Gastroesophageal sphincter (tissue), 4 donors: Measurements from ENCODE around the gene WFDC12. TPM values are rescaled to one million over a fixed set of nuclear protein-coding genes. Genes with fewer than 3 reads are reported as not detected.

Experiments
- ATAC-seq: fragments of 150-250 bp; one replicate; pipeline ENCODE4 v1.9.1; 2016; ENCODE audit warnings: mild to moderate bottlenecking, moderate library complexity
- H3K27ac ChIP-seq, 4 donors: fragments of 200-600 bp; sonication (generic) in 3 of 4; 1 replicate in 3 of 4; 2 replicates in 1 of 4; pipeline ENCODE4 v1.5.1; 2016 to 2019
- H3K27me3 ChIP-seq: fragments of 200-600 bp; sonication (generic); one replicate; pipeline ENCODE4 v1.5.1; 2019
- H3K36me3 ChIP-seq, 2 donors: fragments of 200-600 bp; sonication (generic); one replicate each; pipeline ENCODE4 v1.5.1; 2019; ENCODE audit warnings: control low read depth in 1 of 2
- H3K4me1 ChIP-seq, 3 donors: fragments of 200-600 bp; sonication (generic); 1 replicate in 2 of 3; 2 replicates in 1 of 3; pipeline ENCODE4 v1.5.1; 2016 to 2019; ENCODE audit warnings: control low read depth in 2 of 3
- H3K4me3 ChIP-seq, 2 donors: fragments of 200-600 bp; sonication (generic); one replicate each; pipeline ENCODE4 v1.5.1; 2019; ENCODE audit warnings: mild to moderate bottlenecking in 1 of 2, moderate library complexity in 1 of 2
- H3K9me3 ChIP-seq, 3 donors: fragments of 200-600 bp; sonication (generic); one replicate each; pipeline ENCODE4 v1.5.1; 2017 to 2019; ENCODE audit warnings: control low read depth in 2 of 3
- CTCF ChIP-seq, 4 experiments: fragments of 200-600 bp in 2 of 4; fragments of 450-650 bp in 2 of 4; sonication (generic) in 1 of 4; IDR thresholded peaks; one replicate each; pipeline ENCODE4 v1.5.1; 2017 to 2019; ENCODE audit warnings: antibody characterized with exemption in 4 of 4, mild to moderate bottlenecking in 2 of 4, moderate library complexity in 2 of 4
- EP300 ChIP-seq: sonication (generic); formaldehyde crosslinking; IDR thresholded peaks from one replicate; pipeline ENCODE4 v1.6.1; 2017; ENCODE audit warnings: antibody characterized with exemption, mild to moderate bottlenecking
- POLR2A ChIP-seq, 2 donors: fragments of 450-650 bp; IDR thresholded peaks; one replicate each; pipeline ENCODE4 v1.6.1; 2017; ENCODE audit warnings: antibody characterized with exemption in 2 of 2, mild to moderate bottlenecking in 2 of 2, moderate library complexity in 1 of 2
- POLR2AphosphoS5 ChIP-seq: sonication (generic); formaldehyde crosslinking; IDR thresholded peaks from one replicate; pipeline ENCODE4 v1.6.1; 2017; ENCODE audit warnings: antibody characterized with exemption
- WGBS, 2 donors: methylation state at CpG; one replicate each; pipeline ENCODE4 v1.1.5; 2018; ENCODE audit warnings: low coverage in 1 of 2; 5-methylcytosine and 5-hydroxymethylcytosine counted together
- total RNA-seq, 4 donors: library from RNA; depleted of rRNA; stranded (reverse); fragments of >200 nt; gene quantifications; one replicate each; pipeline ENCODE4 v1.1.0, GENCODE V29; 2016

Gene WFDC12
- total RNA-seq, 4 donors from 2014 or later, result not detected

DNA sequence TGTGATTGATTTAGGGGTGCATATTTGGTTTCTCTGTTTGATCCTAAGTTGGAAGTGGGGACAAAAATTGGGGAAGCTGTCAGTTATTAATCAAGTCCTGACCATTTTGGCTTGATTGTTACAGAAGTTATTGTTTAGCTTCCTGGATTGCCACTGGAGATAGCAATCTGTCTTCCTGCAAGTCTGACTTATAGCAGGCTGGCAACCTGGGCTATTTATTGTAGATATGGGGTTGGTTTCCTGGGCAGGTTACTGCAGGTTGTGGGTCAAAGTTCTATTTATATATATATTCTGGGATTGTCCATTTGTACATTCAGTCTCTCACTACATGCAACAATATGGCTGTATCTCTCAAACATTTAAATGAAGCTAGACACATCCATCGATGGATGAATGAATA, 41.1 kb downstream of the WFDC12 start:
- WGBS, 2 donors, result 100% methylated on average over 1 of the region's 1 CpG
- H3K36me3 ChIP-seq, result peaks cover 0 to 50% of the 10 kb centered on the region in 2 donors
- ATAC-seq, result no peak
- H3K4me1 ChIP-seq, result no peaks in the 10 kb centered on the region
- H3K27ac ChIP-seq, result no peak overlapping the region
- H3K4me3 ChIP-seq, result no peak overlapping the region
- H3K9me3 ChIP-seq, result peaks cover 0 to 15% (median 0%) of the 10 kb centered on the region in 3 donors
- TF ChIP-seq CTCF (IDR thresholded peaks at IDR 0.05) (no peak), EP300 (no peak), POLR2AphosphoS5 (no peak), POLR2A (IDR thresholded peaks at IDR 0.05) (no peak)
- no peaks in the 10 kb centered on the region for H3K27me3 ChIP-seq

- H3K36me3 ChIP-seq, result peaks cover 0 to 56% of the 10 kb centered on the region in 2 donors
- TF ChIP-seq POLR2AphosphoS5 (no peak), CTCF (IDR thresholded peaks at IDR 0.05) (no peak), EP300 (no peak), POLR2A (IDR thresholded peaks at IDR 0.05) (no peak)
- WGBS, 2 donors, result 88 to 95% methylated on average over 3 of the region's 3 CpGs
Observed at GRCh38 chr20:45082468-45082867, 41.8 kb downstream of the WFDC12 start.

DNA sequence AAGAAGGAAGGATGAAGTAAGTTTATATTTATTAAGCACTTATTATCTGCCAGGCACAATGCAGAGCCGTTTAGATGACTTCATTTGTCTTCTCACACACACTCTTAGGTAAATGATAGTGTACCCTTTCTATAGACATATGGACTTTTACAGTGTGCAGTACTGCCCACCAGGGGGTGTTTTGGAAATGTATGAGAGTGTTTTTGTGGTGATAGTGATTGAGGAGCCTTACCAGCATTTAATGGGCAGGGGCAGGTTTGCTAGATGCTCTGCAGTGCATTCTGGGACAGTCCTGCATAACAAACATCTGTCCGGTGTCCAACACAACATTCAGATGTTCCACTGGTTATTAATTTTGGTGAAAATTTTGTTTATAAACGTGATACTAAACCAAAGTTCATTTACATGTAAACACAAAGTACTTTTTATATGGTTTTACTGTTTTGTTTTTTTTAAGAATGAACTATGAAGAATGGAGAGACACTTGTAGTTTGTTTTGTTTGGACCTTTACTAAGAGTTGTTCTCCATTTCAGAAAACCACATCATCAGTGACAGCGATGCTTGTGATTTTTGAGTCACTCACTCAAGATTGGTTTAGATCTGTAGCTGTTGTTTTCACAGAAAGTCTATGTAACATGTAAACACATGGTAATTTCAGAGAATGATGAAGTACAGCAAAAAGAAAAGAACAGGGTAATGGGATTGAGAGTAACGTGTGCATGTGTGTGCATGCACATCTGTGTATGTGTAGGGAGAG, 43.2 kb downstream of the WFDC12 start:
- no peak for ATAC-seq
- Histone ChIP-seq H3K27ac (no peak overlapping the region), H3K9me3 (peaks cover 0 to 15% (median 0%) of the 10 kb centered on the region in 3 donors), H3K36me3 (peaks cover 3 to 66% of the 10 kb centered on the region in 2 donors), H3K4me3 (no peak overlapping the region), H3K27me3 (no peaks in the 10 kb centered on the region), H3K4me1 (no peaks in the 10 kb centered on the region)
- TF ChIP-seq CTCF (IDR thresholded peaks at IDR 0.05) (no peak), POLR2A (IDR thresholded peaks at IDR 0.05) (no peak), POLR2AphosphoS5 (no peak), EP300 (no peak)
- 75 to 77% methylated on average over 5 of the region's 5 CpGs for WGBS, 2 donors

More at GRCh38 chr20:45082468-45082867, 41.8 kb downstream of the WFDC12 start:
- H3K9me3 ChIP-seq, result peaks cover 0 to 15% (median 0%) of the 10 kb centered on the region in 3 donors
- H3K4me3 ChIP-seq, result no peak overlapping the region
- H3K4me1 ChIP-seq, result no peaks in the 10 kb centered on the region
- no peak for ATAC-seq
- no peak overlapping the region for H3K27ac ChIP-seq
- no peaks in the 10 kb centered on the region for H3K27me3 ChIP-seq

GRCh38 chr20:45077559-45077958, 46.7 kb downstream of the WFDC12 start:
- H3K36me3 ChIP-seq, result peaks cover 10 to 82% of the 10 kb centered on the region in 2 donors
- WGBS, 2 donors, result 73 to 100% methylated on average over 1 to 3 of the region's 3 CpGs
- no peak for ATAC-seq
- H3K4me1 ChIP-seq, result no peaks in the 10 kb centered on the region
- TF ChIP-seq POLR2AphosphoS5, result no peak
- TF ChIP-seq CTCF (IDR thresholded peaks at IDR 0.05), result no peak
- TF ChIP-seq EP300, result no peak
- TF ChIP-seq POLR2A (IDR thresholded peaks at IDR 0.05), result no peak
- H3K27me3 ChIP-seq, result no peaks in the 10 kb centered on the region
- H3K9me3 ChIP-seq, result peaks cover 0 to 10% (median 0%) of the 10 kb centered on the region in 3 donors
- no peak overlapping the region for H3K4me3 ChIP-seq
- H3K27ac ChIP-seq, result no peak overlapping the region

Other genes with a start within 250 kb of the WFDC12 start
- 100 to 1,000 TPM; 127 to 143 (median 135) TPM for gene YWHAB, start 238.8 kb downstream of the WFDC12 start, total RNA-seq
- gene PABPC1L, start 214.4 kb downstream of the WFDC12 start, total RNA-seq, result 10 to 100 TPM in 1 of 4 donors, 1 to 10 TPM in 3; 2.2 to 13.5 (median 3.2) TPM
- gene TOMM34, start 164.1 kb downstream of the WFDC12 start, total RNA-seq, result 10 to 100 TPM in 3 of 4 donors, 1 to 10 TPM in 1; 6.8 to 16.5 (median 13.8) TPM
- 10 to 100 TPM; 26.9 to 33.5 (median 28.8) TPM for gene STK4, start 158.0 kb downstream of the WFDC12 start, total RNA-seq
- gene KCNS1, start 23.3 kb downstream of the WFDC12 start, total RNA-seq, result not detected
- gene WFDC5, start 9.3 kb downstream of the WFDC12 start, total RNA-seq, result not detected
- gene PI3, start 50.4 kb upstream of the WFDC12 start, total RNA-seq, result 10 to 100 TPM in 1 of 4 donors, 1 to 10 TPM in 2, not detected in 1; 2.0 to 33.7 (median 4.5) TPM
- not detected for gene SEMG1, start 82.6 kb upstream of the WFDC12 start, total RNA-seq
- gene SEMG2, start 96.9 kb upstream of the WFDC12 start, total RNA-seq, result not detected
- 100 to 1,000 TPM in 1 of 4 donors, 10 to 100 TPM in 3; 26.1 to 251 (median 56.5) TPM for gene SLPI, start 130.1 kb upstream of the WFDC12 start, total RNA-seq
- gene RBPJL, start 182.4 kb upstream of the WFDC12 start, total RNA-seq, result not detected
- gene MATN4, start 183.8 kb upstream of the WFDC12 start, total RNA-seq, result not detected
- gene SDC4, start 224.0 kb upstream of the WFDC12 start, total RNA-seq, result 100 to 1,000 TPM in 1 of 4 donors, 10 to 100 TPM in 3; 75.1 to 182 (median 84.2) TPM
- gene SYS1, start 238.7 kb upstream of the WFDC12 start, total RNA-seq, result 10 to 100 TPM; 29.3 to 55.3 (median 34.7) TPM